Endothelial cell (in vitro differentiated cells): ENCODE results near the gene SYNDIG1. TPM values are rescaled to one million over a fixed set of nuclear protein-coding genes. Genes with fewer than 3 reads are reported as not detected.

ENCODE experiments used
- DNase-seq: peaks from one replicate; pipeline ENCODE4 v3.0.0; 2021; ENCODE audit warnings: low spot score
- H3K27ac Mint-ChIP-seq: one replicate; pipeline ENCODE4 v1.8.0; 2021; ENCODE audit warnings: mixed read lengths, inconsistent platforms; ENCODE audit not compliant: unreplicated experiment
- H3K27me3 Mint-ChIP-seq: one replicate; pipeline ENCODE4 v1.8.0; 2021; ENCODE audit warnings: mild to moderate bottlenecking, moderate library complexity, mixed read lengths, inconsistent platforms; ENCODE audit not compliant: unreplicated experiment
- H3K36me3 Mint-ChIP-seq: one replicate; pipeline ENCODE4 v1.8.0; 2021; ENCODE audit warnings: mild to moderate bottlenecking, low read depth, mixed read lengths, inconsistent platforms; ENCODE audit not compliant: unreplicated experiment
- H3K4me1 Mint-ChIP-seq: one replicate; pipeline ENCODE4 v1.8.0; 2021; ENCODE audit warnings: mild to moderate bottlenecking, mixed read lengths, inconsistent platforms; ENCODE audit not compliant: unreplicated experiment
- H3K4me3 Mint-ChIP-seq: one replicate; pipeline ENCODE4 v1.8.0; 2021; ENCODE audit warnings: mild to moderate bottlenecking, mixed read lengths, inconsistent platforms; ENCODE audit not compliant: unreplicated experiment
- H3K9me3 Mint-ChIP-seq: one replicate; pipeline ENCODE4 v1.8.0; 2021; ENCODE audit warnings: mixed read lengths, inconsistent platforms; ENCODE audit not compliant: unreplicated experiment
- total RNA-seq: library from RNA; stranded (reverse); fragmentation: NEBNext Ultra II Directional; extraction: Animal tissue kit (Norgen Biotek cat#: 25700); gene quantifications from one replicate; pipeline ENCODE4 v1.2.1, GENCODE V29; 2021; ENCODE audit not compliant: unreplicated experiment
- TF ChIP-seq, protein P1 (sequence below): fragments of 200-600 bp; sonication (generic); IDR thresholded peaks from one replicate; pipeline ENCODE4 v1.5.0; 2021; ENCODE audit warnings: antibody characterized with exemption; ENCODE audit not compliant: unreplicated experiment

The SYNDIG1 gene
- total RNA-seq, 1 donor from 2014 or later: 8.1 TPM

DNA sequence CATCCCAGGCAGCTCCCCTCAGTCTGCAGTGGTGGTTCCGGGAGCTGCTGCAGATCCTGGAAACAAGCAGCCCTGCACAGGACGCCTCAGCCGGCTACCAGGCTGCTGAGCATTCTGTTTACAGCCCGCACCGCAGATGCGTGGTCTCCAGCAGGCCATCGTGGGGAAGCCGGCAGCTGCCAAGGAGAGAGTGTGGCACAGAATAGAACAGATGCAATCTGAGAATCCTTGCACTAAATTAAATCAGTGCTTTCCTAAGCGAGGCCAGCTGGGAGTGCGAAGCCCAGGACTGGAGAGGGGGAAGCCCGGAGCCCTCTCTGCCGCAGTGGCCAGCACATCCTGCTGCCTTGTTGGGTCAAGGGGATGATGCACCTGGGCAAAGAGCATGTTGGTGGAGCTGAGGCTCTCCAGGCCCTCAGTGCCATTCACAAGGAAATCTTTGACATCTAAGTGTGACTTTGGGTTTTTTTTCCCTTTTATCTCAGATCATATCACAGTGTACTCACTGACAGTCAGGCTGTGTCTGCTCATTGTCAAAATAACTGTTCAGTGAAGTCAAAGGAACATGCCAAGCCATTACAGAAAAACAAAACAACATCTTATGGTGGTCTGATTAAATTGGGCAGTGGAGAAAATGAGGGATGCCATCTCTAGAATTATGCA is 118.1 kb downstream of the SYNDIG1 start:
- Mint-ChIP-seq H3K9me3 (no peaks in the 10 kb centered on the region), H3K27ac (no peak overlapping the region), H3K4me1 (no peaks in the 10 kb centered on the region), H3K27me3 (peaks cover 1% of the 10 kb centered on the region), H3K4me3 (no peak overlapping the region), H3K36me3 (peaks cover 5% of the 10 kb centered on the region)
- no peak for DNase-seq
- TF ChIP-seq, protein P1, sequence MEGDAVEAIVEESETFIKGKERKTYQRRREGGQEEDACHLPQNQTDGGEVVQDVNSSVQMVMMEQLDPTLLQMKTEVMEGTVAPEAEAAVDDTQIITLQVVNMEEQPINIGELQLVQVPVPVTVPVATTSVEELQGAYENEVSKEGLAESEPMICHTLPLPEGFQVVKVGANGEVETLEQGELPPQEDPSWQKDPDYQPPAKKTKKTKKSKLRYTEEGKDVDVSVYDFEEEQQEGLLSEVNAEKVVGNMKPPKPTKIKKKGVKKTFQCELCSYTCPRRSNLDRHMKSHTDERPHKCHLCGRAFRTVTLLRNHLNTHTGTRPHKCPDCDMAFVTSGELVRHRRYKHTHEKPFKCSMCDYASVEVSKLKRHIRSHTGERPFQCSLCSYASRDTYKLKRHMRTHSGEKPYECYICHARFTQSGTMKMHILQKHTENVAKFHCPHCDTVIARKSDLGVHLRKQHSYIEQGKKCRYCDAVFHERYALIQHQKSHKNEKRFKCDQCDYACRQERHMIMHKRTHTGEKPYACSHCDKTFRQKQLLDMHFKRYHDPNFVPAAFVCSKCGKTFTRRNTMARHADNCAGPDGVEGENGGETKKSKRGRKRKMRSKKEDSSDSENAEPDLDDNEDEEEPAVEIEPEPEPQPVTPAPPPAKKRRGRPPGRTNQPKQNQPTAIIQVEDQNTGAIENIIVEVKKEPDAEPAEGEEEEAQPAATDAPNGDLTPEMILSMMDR: no peak

DNA sequence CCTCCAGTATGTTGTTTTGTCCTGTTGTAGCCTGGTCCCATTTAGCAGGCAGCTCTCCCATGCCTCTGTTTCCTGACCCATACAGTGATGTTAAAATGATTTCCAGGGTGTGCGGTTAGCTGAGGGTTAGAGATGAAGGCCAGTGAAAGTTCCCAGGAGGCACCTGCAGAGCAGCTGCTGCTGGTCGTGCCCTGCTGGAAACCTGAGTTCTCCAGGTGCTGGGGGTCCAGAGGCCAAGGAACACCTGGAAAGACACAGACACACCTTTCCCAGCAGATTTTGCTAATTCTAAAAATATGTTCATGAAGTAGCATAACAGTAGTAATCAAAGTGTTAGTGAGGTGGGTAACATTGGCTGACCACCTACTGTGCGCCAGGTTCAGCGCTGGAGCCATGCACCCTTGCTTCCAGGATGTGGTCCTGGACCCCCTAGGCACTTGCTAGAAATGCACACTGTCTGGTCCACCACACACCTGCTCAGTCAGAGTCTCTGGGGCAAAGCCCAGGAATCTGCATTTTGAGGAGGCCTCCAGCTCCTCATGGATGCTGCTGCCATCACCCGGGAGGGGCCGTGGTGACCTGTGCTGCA is 118.7 kb downstream of the SYNDIG1 start:
- H3K36me3 Mint-ChIP-seq: peaks cover 8% of the 10 kb centered on the region
- TF ChIP-seq, protein P1: no peak
- H3K27ac Mint-ChIP-seq: no peak overlapping the region
- no peaks in the 10 kb centered on the region for H3K4me1 Mint-ChIP-seq
- no peaks in the 10 kb centered on the region for H3K9me3 Mint-ChIP-seq
- DNase-seq: no peak
- H3K4me3 Mint-ChIP-seq: no peak overlapping the region
- peaks cover 1% of the 10 kb centered on the region for H3K27me3 Mint-ChIP-seq

DNA sequence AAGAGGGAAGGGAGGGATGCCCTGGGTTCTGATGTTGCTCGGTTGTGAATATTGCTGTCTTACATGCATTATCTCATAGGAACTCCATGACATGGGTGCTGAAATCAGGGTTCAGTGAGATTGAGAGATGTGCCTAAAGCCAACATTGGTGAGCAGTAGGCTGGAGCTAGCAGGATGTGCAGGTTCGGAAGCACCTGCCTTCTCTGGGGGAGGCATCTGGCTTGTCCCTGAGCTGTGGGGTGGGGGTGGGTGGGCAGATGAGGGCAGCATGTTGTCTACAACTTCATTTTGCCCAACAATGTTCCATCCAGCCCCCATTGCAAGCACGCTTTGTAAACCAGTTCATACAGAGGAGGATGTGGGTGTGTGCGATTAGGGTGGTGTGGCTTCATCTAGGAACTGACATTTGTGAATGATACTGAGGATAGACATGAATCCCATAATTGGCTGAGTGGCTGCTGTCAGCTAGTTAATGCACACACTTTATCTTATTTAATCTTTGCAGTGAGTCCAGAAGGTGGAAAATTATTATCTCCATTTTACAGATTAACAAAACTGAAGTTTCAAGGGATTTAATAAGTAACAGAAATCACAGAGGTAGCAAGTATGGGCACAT is 119.4 kb downstream of the SYNDIG1 start:
- no peak for DNase-seq
- Mint-ChIP-seq H3K27me3 (peaks cover 1% of the 10 kb centered on the region), H3K4me1 (no peaks in the 10 kb centered on the region), H3K4me3 (no peak overlapping the region), H3K9me3 (no peaks in the 10 kb centered on the region), H3K36me3 (peaks cover 10% of the 10 kb centered on the region), H3K27ac (no peak overlapping the region)
- TF ChIP-seq, protein P1: no peak

DNA sequence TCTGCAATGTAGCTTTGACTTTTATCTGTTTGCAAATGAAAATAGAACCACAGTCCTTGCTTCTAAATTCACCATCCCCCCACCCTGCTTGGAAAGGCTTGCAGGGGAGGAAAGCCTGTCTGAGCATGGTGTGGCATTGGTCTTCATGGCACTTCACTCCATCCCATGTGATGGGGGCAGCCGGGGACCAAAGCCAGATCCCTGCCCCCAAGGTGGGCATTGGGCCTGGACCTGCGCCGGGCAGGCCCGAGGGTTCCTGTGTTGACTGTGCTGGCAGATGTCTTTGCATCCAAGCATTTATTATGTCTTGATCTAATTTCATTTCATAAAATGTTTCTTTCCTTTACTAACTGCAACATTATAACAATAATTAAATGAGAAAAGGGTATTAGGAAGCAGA is 120.0 kb downstream of the SYNDIG1 start:
- H3K4me3 Mint-ChIP-seq: no peak overlapping the region
- peaks cover 1% of the 10 kb centered on the region for H3K27me3 Mint-ChIP-seq
- no peak for DNase-seq
- no peak overlapping the region for H3K27ac Mint-ChIP-seq
- H3K36me3 Mint-ChIP-seq: peaks cover 10% of the 10 kb centered on the region
- no peaks in the 10 kb centered on the region for H3K9me3 Mint-ChIP-seq
- no peaks in the 10 kb centered on the region for H3K4me1 Mint-ChIP-seq
- TF ChIP-seq, protein P1: no peak

- Mint-ChIP-seq H3K36me3 (peaks cover 10% of the 10 kb centered on the region), H3K27me3 (peaks cover 1% of the 10 kb centered on the region), H3K4me1 (no peaks in the 10 kb centered on the region), H3K4me3 (no peak overlapping the region), H3K27ac (no peak overlapping the region), H3K9me3 (no peaks in the 10 kb centered on the region)
- DNase-seq: no peak
- TF ChIP-seq, protein P1: no peak
Measured at GRCh38 chr20:24589815-24590177, 120.4 kb downstream of the SYNDIG1 start.
